ENCODE measurements around the gene TBX21.

- no peak for TF ChIP-seq EZH2phosphoT487 (IDR thresholded peaks at IDR 0.05; ENCODE audit: unreplicated experiment)
- no peak for TF ChIP-seq CTCF (conservative IDR thresholded peaks at IDR 0.05; ENCODE audit: low read depth in 2 of 2)
- no peak for TF ChIP-seq ZNF331 (CRISPR knock-in tag; IDR thresholded peaks at IDR 0.05; ENCODE audit: low read depth)
- no peak for TF ChIP-seq POLR2AphosphoS5 (IDR thresholded peaks at IDR 0.05; ENCODE audit: low read depth)
- TF ChIP-seq ZNF114 (CRISPR knock-in tag; IDR thresholded peaks at IDR 0.05) = no peak
- TF ChIP-seq EZH2 (IDR thresholded peaks at IDR 0.05; ENCODE audit: low read depth, unreplicated experiment) = no peak
- TF ChIP-seq, protein P1, sequence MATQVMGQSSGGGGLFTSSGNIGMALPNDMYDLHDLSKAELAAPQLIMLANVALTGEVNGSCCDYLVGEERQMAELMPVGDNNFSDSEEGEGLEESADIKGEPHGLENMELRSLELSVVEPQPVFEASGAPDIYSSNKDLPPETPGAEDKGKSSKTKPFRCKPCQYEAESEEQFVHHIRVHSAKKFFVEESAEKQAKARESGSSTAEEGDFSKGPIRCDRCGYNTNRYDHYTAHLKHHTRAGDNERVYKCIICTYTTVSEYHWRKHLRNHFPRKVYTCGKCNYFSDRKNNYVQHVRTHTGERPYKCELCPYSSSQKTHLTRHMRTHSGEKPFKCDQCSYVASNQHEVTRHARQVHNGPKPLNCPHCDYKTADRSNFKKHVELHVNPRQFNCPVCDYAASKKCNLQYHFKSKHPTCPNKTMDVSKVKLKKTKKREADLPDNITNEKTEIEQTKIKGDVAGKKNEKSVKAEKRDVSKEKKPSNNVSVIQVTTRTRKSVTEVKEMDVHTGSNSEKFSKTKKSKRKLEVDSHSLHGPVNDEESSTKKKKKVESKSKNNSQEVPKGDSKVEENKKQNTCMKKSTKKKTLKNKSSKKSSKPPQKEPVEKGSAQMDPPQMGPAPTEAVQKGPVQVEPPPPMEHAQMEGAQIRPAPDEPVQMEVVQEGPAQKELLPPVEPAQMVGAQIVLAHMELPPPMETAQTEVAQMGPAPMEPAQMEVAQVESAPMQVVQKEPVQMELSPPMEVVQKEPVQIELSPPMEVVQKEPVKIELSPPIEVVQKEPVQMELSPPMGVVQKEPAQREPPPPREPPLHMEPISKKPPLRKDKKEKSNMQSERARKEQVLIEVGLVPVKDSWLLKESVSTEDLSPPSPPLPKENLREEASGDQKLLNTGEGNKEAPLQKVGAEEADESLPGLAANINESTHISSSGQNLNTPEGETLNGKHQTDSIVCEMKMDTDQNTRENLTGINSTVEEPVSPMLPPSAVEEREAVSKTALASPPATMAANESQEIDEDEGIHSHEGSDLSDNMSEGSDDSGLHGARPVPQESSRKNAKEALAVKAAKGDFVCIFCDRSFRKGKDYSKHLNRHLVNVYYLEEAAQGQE (IDR thresholded peaks at IDR 0.05; ENCODE audit: unreplicated experiment) = peak; percentile 94
- no peak for TF ChIP-seq NANOG (IDR thresholded peaks at IDR 0.05; ENCODE audit: borderline replicate concordance)
Observed at GRCh38 chr17:47785538-47786123, 52.6 kb downstream of the TBX21 start.
